Coronary artery (tissue), 2 donors: ENCODE data around the gene RB1.
"Not testable (repeated sequence)": the region's sequence is repeated elsewhere in the genome, so short reads cannot be mapped to it uniquely, and the experiment has no call there.

Experiments used
- DNase-seq: peaks from one replicate; pipeline ENCODE4 v3.0.0-alpha.2; 2017; ENCODE audit warnings: low spot score
- H3K27ac ChIP-seq, 2 donors: fragments of 200-600 bp; sonication (generic); one replicate each; pipeline ENCODE4 v1.5.1; 2016 to 2019
- H3K4me3 ChIP-seq: fragments of 200-600 bp; sonication (generic); 2 replicates; pipeline ENCODE4 v1.5.1; 2016; ENCODE audit warnings: mild to moderate bottlenecking, moderate library complexity
- CTCF ChIP-seq: fragments of 200-600 bp; sonication (generic); IDR thresholded peaks from one replicate; pipeline ENCODE4 v1.5.1; 2019; ENCODE audit warnings: antibody characterized with exemption

RB1 gene

DNA sequence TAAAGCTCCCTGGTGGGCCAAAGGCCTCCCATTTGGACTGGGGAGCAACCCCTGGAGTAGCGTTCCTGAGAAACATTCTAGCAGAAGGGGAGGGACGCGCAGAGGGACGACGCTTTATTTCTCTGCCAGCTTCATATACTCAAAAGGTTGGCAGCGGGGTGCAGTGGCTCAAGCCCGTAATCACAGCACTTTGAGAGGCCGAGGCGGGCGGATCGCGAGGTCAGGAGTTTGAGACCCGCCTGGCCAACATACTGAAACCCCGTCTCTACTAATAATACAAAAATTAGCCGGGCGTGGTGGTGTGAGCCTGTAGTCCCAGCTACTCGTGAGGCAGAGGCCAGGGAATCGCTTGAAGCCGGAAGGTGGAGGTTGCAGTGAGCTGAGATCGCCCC lies 16.8 kb downstream of the RB1 start:
- H3K4me3 ChIP-seq: no peak overlapping the region
- no peak overlapping the region for H3K27ac ChIP-seq
- no peak for TF ChIP-seq CTCF
- DNase-seq: no peak

DNA sequence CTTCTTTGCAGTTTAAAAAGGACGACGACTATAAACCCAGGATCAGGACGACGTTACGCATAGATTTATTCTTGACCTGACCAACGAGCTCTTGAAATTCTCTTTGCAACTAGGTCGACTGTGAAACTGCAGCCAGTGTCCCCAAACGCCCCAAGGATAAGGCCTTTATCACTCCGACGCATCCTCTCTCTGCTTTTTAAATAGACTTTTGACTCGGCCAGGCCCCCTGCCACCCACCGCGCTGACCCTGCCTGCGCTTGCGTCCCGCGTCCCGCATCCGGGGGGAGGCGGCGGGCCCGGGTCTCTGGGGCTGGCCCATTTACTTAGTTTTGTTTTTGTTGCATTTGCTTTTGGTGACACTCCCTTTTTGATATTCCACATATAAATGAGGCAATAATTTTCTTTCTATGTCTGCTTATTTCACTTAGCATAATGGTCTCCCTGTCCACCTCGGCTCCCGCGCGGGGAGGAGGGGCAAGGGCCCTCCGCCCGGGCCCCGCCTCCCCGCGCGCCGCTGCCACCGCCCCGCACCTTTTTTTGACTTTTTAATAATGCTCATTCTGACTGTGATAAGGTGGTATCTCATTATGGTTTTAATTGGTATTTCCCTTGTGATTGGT lies 17.4 kb downstream of the RB1 start:
- Histone ChIP-seq H3K4me3 (no peak overlapping the region), H3K27ac (no peak overlapping the region)
- no peak for DNase-seq
- TF ChIP-seq CTCF: no peak

DNA sequence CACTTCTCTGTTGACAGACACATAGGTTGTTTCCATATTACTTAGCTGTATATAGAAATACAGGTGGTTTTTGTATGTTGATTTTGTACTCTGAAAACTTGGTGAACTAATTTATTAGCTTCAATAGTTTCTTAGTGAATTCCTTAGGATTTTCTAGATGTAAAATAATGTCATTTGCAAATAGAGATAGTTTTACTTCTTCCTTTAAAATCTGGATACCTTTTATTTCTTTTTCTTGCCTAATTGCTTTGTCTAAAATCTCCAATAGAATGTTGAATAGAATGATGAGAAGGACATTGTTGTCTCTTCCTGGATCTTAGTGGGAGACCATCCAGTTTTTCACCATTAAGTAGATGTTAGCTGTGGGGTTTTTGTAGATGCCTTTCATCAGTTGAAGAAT lies 18.7 kb downstream of the RB1 start:
- no peak overlapping the region for H3K27ac ChIP-seq
- H3K4me3 ChIP-seq: no peak overlapping the region
- no peak for DNase-seq
- TF ChIP-seq CTCF: no peak

DNA sequence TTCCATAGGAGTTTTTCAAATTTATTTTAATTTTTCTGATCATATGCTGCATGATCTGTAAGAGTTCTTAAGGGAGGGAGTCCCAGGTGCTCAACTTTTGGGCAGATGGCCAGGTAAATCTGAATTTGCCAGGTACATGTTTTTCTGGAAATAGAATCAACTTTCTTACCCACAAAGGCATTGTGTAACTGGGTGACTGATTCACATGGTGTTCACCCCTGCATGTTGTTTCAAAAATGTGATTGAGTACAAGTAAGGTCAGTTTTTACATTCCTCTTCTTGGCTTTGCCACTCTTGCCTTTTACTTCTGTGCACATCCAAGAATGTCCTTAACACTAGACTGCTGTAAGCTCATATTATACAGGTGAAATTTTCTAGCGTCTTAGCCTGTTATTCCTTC lies 30.4 kb downstream of the RB1 start:
- Histone ChIP-seq H3K27ac (no peak overlapping the region), H3K4me3 (no peak overlapping the region)
- TF ChIP-seq CTCF: no peak
- DNase-seq: no peak

DNA sequence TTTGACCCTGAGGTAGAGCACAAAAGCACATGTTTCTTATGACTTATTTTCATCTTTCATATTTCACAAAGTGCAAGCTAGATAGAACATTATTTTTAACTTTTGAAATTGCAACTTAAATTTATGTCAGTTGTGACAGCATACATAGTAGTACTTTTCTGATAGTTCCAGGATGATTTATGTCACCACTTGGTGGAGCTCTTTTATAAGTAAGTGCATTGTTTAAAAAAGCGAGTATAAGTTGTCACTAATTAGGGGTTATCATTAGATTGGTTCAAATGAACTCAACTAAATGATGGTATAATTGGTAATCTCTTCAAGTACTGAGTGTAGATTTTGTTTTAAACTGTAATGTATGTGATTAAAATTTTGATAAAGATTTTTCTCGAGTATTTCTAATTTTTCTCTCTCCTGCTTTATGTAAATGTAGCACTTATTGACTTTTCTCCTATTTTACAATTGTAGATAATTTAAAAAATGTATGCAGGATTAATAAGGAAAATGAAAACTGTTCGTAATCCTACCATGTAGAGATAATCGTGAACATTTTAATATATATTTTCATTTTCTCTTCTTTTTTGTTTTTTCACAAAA lies 31.1 kb downstream of the RB1 start:
- peak; percentile 26 for TF ChIP-seq CTCF
- Histone ChIP-seq H3K27ac (no peak overlapping the region), H3K4me3 (no peak overlapping the region)
- DNase-seq: no peak

- not testable (repeated sequence) for DNase-seq, H3K27ac ChIP-seq, H3K4me3 ChIP-seq
Observed at GRCh38 chr13:48339198-48339597, 35.6 kb downstream of the RB1 start.

DNA sequence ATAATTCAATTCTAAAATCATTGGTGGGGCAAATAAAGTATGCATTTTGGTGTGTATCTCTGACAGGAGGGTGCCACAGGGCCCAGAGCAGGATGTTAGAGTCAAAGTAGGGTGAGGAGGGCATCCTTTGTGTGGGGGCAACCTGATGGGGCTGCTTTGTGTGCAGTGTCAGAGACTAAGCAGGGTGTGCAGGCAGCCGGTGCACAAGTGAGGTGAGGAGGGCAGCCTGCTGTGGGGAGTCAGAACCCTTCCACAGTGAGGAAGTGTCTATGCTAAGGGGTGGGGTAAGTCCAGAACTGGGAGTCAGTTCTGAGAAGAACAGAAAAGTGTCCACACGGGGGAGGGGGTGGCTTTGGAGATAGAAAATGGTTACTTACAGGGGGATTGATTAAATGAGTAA lies 40.7 kb downstream of the RB1 start:
- Histone ChIP-seq H3K4me3 (no peak overlapping the region), H3K27ac (no peak overlapping the region)
- no peak for TF ChIP-seq CTCF
- no peak for DNase-seq
